ENCODE results near the gene EI24. TPM values are rescaled to one million over a fixed set of nuclear protein-coding genes. Genes with fewer than 3 reads are reported as not detected.
A peak's percentile ranks its signal among the peaks of the same experiment; 100 is the strongest.

Gene EI24
- total and polyA plus RNA-seq, 9 of the 15 experiments (the other 6 are each of a cell fraction or from before 2014, with no cell fraction given), result 50.4 to 260 (median 168) TPM

GRCh38 chr11:125568970-125569914 is at the start of gene EI24 (continued):
- TF ChIP-seq PTRF (tag; IDR thresholded peaks at IDR 0.05) (no peak), CXXC5 (CRISPR knock-in tag; IDR thresholded peaks at IDR 0.05) (peak; percentile 97), ATF2 (CRISPR knock-in tag; IDR thresholded peaks at IDR 0.05) (no peak), ZNF445 (CRISPR knock-in tag; IDR thresholded peaks at IDR 0.05; ENCODE audit: low read depth) (no peak), RB1 (IDR thresholded peaks at IDR 0.05; ENCODE audit: low read depth) (peak; percentile 89), ZNF699 (CRISPR knock-in tag; IDR thresholded peaks at IDR 0.05; ENCODE audit: insufficient replicate concordance) (no peak), ZNF232 (CRISPR knock-in tag; IDR thresholded peaks at IDR 0.05) (no peak), CREM (IDR thresholded peaks at IDR 0.05; ENCODE audit: low read depth) (peak; percentile 81), GABPB2 (CRISPR knock-in tag; conservative IDR thresholded peaks at IDR 0.05) (no peak), ZNF212 (CRISPR knock-in tag; IDR thresholded peaks at IDR 0.05) (no peak), MXI1 (IDR thresholded peaks at IDR 0.05; ENCODE audit: low read depth, low read length) (no peak), E2F3 (CRISPR knock-in tag; IDR thresholded peaks at IDR 0.05) (no peak), FOXA1 (IDR thresholded peaks at IDR 0.05; ENCODE audit: borderline replicate concordance) (no peak), MCM5 (IDR thresholded peaks at IDR 0.05; ENCODE audit: low read depth) (no peak), CAMTA2 (CRISPR knock-in tag; conservative IDR thresholded peaks at IDR 0.05) (no peak), FOXA3 (CRISPR knock-in tag; conservative IDR thresholded peaks at IDR 0.05 in 1 of 2, IDR thresholded peaks at IDR 0.05 in 1 of 2) (no peak), ZNF224 (CRISPR knock-in tag; IDR thresholded peaks at IDR 0.05) (no peak), PTTG1 (tag; IDR thresholded peaks at IDR 0.05; ENCODE audit: low read depth) (no peak), THRAP3 (IDR thresholded peaks at IDR 0.05; ENCODE audit: borderline replicate concordance) (no peak), POLR2B (IDR thresholded peaks at IDR 0.05; ENCODE audit: low read depth, partially characterized antibody) (no peak), U2AF1 (optimal IDR thresholded peaks at IDR 0.05; ENCODE audit: low read depth, low read length) (peak; percentile 71)
- TF ChIP-seq, protein P1, sequence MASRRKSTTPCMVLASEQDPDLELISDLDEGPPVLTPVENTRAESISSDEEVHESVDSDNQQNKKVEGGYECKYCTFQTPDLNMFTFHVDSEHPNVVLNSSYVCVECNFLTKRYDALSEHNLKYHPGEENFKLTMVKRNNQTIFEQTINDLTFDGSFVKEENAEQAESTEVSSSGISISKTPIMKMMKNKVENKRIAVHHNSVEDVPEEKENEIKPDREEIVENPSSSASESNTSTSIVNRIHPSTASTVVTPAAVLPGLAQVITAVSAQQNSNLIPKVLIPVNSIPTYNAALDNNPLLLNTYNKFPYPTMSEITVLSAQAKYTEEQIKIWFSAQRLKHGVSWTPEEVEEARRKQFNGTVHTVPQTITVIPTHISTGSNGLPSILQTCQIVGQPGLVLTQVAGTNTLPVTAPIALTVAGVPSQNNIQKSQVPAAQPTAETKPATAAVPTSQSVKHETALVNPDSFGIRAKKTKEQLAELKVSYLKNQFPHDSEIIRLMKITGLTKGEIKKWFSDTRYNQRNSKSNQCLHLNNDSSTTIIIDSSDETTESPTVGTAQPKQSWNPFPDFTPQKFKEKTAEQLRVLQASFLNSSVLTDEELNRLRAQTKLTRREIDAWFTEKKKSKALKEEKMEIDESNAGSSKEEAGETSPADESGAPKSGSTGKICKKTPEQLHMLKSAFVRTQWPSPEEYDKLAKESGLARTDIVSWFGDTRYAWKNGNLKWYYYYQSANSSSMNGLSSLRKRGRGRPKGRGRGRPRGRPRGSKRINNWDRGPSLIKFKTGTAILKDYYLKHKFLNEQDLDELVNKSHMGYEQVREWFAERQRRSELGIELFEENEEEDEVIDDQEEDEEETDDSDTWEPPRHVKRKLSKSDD (conservative IDR thresholded peaks at IDR 0.05; ENCODE audit: low read length), result no peak
- TF ChIP-seq, protein P2, sequence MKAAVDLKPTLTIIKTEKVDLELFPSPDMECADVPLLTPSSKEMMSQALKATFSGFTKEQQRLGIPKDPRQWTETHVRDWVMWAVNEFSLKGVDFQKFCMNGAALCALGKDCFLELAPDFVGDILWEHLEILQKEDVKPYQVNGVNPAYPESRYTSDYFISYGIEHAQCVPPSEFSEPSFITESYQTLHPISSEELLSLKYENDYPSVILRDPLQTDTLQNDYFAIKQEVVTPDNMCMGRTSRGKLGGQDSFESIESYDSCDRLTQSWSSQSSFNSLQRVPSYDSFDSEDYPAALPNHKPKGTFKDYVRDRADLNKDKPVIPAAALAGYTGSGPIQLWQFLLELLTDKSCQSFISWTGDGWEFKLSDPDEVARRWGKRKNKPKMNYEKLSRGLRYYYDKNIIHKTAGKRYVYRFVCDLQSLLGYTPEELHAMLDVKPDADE (conservative IDR thresholded peaks at IDR 0.05; ENCODE audit: control insufficient read depth, low read depth, low read length), result peak; percentile 87
- TF ChIP-seq, protein P3, sequence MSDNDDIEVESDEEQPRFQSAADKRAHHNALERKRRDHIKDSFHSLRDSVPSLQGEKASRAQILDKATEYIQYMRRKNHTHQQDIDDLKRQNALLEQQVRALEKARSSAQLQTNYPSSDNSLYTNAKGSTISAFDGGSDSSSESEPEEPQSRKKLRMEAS (CRISPR knock-in tag; IDR thresholded peaks at IDR 0.05), result peak; percentile 87
